GM18951 (cell line): ENCODE measurements around the gene SLC29A2.
"Not testable (repeated sequence)": the region's sequence is repeated elsewhere in the genome, so short reads cannot be mapped to it uniquely, and the experiment has no call there.

Experiments
- POLR2A ChIP-seq: IDR thresholded peaks from 4 replicates; pipeline ENCODE4 v1.6.1; 2011; ENCODE audit warnings: mild to moderate bottlenecking; ENCODE audit not compliant: insufficient read length, insufficient read depth; ENCODE audit errors: extremely low read depth
- in situ Hi-C: fragments of 300-500 bp; cut with MboI; formaldehyde crosslinking; loops from one replicate; pipeline ENCODE4 v1.12.0; 2022; ENCODE audit warnings: low sequenced_read_pairs, mixed read lengths, inconsistent platforms; ENCODE audit not compliant: unreplicated experiment

The SLC29A2 gene

DNA sequence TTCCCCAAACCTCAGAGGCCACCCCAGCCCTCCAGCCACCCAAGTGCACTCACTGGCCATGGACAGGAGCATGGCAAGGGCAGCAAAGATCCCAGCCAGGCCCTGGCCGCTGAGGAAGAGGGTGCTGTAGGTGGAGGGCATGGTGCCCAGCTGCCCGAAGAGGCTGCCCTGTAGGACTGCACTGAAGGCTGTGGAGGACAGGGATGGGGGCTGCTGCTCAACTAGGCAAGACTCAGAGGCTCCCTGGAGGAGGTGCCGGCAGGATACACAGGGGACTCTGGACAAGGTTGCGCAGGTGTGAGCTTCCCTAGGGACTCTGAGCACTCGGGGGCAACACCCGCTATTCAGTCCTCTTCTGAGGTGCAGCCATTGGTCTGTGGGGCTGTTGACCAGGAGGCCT is 3.1 kb downstream of the SLC29A2 start:
- no peak for TF ChIP-seq POLR2A
- in situ Hi-C loops: no loop called here

DNA sequence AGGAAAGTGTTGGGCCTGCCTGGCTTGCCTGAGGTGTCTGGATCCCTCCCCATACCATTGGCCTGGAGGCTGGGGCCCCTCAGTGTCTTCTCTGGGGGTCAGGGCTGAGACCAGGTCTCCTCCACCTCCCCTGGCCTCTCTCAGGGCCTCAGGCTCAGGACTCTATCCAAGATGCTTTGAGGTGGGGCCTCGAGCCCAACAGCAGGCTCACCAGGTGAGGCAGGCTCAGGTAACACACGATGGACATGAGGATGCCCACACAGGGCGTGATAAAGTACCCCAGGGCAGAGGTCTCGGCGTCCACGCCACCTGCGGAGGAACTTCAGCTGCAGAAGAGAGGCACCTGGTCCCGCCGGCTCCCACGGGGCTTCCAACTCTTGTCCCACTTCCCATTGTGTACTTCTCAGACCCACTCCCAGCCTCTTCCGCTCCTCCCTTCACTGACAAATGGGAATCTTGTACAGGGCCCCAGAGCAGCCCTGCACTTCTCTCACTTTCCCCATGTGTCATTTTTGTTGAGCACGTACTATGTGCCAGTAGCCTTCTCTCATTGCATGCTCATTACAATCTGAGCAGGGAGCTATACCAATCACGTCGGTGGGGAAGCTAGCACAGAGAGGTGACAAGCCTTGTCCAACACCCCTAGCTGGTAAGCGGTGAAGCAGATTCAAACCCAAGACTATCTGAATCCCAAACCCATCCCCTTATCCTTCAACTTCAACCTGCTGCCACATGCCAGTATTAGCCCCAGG is 3.8 kb downstream of the SLC29A2 start:
- in situ Hi-C loops: no loop called here
- no peak for TF ChIP-seq POLR2A

DNA sequence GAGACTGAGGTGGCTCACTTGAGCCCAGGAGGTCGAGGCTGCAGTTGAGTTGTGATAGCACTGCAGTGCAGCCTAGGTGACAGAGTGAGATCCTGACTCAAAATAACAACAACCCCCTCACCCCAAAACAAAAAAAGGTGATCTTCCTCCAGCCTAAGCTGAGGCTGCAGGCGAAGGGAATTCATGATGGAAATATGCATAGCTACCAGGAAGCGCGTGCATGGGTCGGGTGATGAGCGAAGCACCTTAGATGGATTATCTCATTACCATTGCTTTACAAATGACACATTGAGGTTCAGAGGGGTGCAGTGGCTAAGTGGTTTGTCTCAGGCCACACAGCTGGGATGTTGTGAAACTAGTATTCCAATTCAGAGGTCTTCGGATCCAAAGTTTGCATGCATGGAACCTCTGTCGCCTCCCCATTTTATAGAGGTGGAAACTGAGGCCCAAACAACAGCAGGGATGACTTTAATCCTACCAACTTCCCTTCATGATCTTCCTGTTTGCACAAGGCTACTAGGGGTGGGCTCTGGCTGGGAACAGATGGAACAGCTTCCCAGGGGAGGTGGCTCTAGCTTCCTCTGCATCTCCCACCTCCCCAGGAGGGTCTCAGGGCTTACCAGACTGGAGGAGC is 4.6 kb downstream of the SLC29A2 start:
- in situ Hi-C loops: no loop called here
- no peak for TF ChIP-seq POLR2A

DNA sequence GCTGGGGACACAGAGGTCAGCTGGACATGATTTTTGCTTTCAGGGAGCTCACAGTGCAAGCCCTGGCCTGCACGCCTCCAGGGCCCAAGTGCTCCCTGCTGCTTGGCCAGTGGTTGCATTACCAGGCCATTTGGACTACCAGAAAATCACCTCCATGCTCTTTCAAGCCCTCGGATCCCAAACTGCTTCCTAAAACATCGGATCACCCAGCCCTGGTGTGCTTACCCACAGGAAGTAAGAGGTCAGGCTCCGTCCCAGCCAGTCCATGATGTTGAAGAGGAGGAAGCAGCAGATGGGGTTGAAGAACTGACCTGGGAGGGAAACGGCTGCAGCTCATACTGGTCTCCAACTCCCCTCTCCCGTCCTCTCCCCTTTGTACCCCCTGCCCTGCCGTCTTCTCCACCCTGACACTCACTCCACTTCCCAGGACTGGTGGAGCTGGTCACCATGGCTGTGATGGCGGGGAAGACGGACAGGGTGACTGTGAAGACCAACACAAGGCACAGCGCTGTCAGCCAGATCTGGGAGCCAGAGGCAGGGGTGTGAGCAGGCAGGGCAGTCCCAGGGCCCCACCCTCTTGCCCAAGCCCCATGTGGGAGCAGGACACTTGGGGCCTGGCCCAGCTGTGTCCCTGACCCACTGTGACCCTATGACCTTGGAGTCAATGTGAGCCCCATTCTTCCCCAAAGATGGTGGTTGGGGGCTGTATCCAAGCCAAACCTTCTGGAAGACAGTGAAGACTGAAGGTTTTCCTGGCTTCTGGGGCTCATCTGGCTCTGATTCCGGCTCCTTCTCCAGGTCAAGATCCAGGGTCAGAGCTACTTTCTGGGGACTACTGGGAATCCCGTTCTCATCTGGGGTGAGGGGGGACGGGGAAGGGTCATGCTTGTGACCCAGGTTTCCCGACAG is 5.6 kb downstream of the SLC29A2 start:
- no peak for TF ChIP-seq POLR2A
- in situ Hi-C loops: no loop called here

DNA sequence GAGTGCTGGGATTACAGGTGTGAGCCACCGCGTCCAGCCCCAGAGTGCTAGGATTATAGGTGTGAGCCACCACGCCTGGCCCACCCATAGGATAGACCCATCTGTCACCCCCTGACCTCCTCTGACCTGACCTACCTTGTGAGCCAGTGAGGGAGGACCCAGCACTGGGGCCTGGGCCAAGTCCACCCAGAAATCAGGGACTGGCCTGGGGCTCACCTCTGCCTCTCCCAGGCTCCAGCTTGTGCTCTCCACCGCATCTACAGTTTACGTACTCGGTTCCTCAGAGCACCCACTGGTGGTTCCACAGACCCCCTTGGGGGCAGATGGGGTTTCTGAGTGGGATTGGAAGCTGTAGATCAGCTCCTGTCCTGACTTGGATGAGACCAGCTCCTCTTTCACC is 6.4 kb downstream of the SLC29A2 start:
- in situ Hi-C loops: no loop called here
- no peak for TF ChIP-seq POLR2A

DNA sequence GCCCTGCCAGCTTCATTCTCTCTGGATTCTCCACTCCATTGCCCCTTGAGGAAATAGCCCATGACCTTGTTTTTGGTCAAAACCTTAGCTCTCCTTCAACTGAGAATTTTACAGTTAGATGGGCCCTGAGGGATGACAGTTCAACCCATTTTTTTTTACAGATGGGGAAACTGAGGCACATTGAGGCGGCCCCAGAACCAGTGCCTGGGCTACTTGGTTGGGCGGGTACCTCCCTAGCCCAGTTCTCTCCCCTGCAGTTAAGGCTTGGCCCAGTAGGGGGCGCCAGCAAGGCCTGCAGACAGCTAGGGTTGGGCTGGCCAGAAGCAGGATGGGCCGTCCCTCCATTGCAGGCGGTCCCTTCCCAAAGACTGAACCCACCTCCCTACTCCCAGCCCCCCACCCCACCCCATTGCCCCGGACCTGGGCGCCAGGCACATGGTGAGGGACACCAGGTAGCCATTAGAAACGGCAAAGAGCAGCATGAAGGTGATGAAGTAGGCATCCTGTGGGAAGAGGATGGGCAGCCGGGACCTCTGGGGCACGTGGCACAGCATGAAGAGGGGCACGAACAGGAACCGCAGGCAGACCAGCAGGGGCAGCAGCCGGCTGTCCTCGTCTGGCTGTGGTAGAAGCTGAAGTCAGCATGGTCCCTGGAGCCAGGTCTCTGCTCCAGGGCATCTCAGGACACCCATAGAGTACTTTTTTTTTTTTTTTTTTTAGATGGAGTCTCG is 7.6 kb downstream of the SLC29A2 start:
- no peak for TF ChIP-seq POLR2A
- in situ Hi-C loops: no loop called here

DNA sequence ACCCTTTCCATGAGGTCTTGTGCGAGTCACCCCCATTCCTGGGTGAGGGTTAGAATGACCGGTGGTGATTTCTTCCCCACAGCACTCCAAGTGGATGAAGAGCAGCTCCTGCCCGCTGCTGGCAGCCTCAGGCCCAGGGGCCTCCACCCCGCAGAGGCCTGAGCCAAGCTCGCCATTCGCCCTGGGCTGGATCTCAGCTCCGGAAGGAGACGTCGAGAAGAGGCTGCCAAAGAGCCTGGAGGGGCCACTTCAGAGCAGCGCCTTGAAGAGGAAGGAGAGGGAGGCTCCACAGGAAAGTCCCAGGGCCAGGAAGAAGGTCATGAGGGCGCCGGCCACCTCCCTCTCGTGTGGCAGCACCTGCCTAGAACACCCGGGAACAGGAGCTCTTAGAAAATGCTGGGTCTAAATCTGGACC is 8.4 kb downstream of the SLC29A2 start:
- in situ Hi-C loops: no loop called here
- no peak for TF ChIP-seq POLR2A

DNA sequence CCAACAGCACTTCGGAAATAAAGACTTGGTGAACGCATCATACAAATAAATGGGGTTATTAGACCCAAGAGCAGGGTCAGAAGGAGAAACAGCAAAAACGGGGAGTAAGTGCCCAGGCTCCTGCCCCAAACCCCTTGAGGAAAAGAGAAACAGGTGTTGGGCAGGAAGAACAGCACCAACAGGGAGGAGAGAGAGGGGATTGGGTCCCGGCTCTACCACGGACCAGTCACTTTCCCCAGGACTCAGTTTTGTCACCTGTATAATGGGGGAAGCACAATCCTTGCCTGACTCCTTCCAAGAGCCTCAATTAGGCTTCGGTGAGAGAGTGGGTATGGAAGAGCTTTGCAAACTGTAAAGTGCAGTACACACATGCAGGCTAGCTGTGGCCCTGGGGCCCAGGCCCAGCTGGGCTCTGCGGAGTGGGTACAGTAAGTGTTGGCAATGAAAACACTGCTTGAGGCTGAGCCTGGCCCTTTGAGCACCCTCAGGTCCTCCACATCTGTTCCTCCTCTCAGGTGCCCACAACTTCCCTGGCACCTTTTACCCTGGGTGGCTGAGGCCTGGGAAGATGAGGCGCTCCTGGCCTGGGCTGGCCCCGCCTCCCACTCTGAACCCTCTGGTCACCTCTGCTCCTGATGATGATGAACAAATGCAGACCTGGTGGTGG is 8.9 kb downstream of the SLC29A2 start:
- in situ Hi-C loops: no loop called here
- TF ChIP-seq POLR2A: no peak

DNA sequence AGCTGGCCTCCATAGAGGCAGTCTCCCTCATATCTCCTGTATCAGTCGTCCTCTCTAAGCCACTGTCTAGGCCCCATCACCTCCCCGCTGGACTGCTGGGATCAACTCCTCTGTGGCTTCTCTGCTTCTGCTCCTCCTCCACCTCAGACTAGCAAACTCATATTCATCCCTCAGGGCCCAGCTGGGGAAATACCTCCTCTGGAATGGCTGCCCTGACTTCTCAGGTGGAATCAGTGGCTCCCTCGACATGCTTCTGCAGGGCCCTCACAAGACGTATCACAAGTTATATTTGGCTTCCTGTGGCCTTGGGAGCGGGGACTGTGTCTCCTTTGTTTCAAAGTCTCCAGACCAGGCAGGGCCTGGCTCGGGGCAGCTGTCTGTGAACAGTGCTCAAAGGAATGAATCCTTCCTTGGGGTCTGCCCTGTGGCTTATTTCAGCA is 10.0 kb downstream of the SLC29A2 start:
- in situ Hi-C loops: no loop called here
- no peak for TF ChIP-seq POLR2A

DNA sequence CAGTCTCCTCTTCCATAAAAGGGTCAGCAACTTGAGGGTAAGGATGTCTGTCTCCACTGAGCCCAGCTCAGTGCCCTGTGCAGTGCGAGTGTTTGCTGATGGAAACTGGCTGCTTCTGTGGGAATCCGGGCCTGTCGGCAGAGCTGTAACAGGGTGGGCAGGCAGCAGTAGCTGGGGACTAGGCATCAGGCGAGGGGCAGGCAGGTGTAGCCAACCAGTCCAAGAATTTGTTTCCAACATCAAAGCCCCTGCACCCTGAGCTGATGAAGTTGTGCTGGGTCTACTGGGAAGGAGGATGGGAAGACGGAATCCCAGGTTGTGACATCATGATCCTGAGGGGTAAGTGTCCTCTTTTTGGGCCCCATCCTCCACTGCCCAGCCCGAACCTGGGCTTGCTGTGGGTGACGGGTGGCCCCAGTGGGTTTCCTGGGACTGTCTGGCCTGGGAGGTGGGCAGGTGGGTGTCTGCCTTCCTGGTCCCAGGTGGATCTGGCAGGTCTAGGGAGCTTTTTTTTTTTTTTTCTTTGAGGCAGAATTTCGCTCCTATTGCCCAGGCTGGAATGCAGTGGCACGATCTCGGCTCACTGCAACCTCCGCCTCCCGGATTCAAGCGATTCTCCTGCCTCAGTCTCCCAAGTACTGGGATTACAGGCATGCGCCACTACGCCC is 11.0 kb downstream of the SLC29A2 start:
- in situ Hi-C loops: no loop called here
- no peak for TF ChIP-seq POLR2A

DNA sequence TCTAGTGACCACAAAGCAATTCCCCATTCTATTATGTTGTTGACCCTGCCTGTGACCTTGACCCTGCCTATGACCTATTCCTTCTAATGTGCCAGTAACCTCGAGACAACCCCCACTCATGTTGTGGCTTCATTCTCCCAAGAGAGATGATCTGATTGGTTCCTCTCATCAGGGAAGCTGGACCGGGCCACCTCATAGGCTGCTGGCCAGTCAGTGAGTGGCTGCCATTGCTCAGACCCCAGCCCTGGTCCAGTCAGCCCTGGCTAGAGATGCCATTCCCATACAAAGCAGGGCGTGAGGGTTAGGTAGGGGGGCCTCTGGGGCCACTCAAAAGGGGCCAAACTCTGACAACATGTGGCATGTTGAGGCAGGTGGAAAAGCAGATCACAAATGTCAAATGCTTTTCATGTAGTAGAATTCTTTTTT is 11.9 kb downstream of the SLC29A2 start:
- in situ Hi-C loops: no loop called here
- no peak for TF ChIP-seq POLR2A

DNA sequence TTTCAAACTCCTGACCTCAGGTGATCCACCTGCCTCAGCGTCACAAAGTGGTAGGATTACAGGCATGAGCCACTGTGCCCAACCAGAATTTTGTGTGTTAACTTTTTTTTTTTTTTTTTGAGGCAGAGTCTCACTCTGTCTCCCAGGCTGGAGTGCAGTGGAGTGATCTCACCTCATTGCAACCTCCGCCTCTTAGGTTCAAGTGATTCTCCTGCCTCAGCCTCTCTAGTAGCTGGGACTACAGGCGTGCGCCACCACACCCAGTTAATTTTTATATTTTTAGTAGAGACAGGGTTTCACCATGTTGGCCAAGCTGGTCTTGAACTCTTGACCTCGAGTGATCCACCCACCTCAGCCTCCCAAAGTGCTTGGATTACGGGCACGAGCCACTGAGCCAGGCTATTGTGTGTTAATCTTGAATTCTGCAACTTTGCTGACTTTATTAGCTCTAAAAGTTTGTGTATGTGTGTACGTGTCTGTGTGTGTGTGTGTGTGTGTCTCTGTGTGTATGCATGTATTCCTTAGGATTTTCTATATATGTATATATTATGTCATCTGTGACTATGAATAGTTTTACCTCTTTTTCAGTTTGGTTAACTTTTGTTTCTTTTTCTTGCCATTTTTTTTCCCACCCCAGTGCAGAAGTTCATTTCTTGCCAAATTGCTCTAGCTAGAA is 20.9 kb downstream of the SLC29A2 start:
- in situ Hi-C loops: not testable (repeated sequence)

DNA sequence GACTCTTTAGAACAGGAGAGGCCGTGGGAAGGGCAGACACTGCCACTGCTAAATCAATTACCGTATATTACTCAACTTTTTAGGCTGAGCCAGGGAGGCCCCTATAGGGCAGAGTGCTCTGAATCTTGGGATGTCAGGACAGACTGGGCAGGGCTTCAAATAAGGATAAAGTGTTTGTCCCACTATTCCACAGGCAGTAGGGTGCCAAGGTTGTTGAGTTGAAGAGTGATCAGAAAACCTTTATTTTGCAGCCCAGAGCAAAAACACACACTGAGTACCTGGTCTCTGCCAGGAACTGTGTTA is 22.5 kb downstream of the SLC29A2 start:
- TF ChIP-seq POLR2A: no peak
- in situ Hi-C loops: no loop called here
